ENCODE results near the gene CTSO. TPM values are rescaled to one million over a fixed set of nuclear protein-coding genes. Genes with fewer than 3 reads are reported as not detected.

The CTSO gene
- 4.6 and 4.8 TPM in 2 replicates for total RNA-seq

GRCh38 chr4:155953151-155954117, at the start of gene CTSO:
CTSO (minus strand) TSS chr4:155953866; CDS start chr4:155953847, 19 bp downstream.
- peak; percentile 74 to 81 for DNase-seq (ENCODE audit: low read depth in 2 of 2)

- DNase-seq (ENCODE audit: low read depth in 2 of 2) = no peak
Observed at GRCh38 chr4:156000491-156000890, 46.8 kb upstream of the CTSO start.

GRCh38 chr4:155999725-156000124, 46.1 kb upstream of the CTSO start:
- DNase-seq (ENCODE audit: low read depth in 2 of 2) = no peak

- no peak for DNase-seq (ENCODE audit: low read depth in 2 of 2)
Observed at GRCh38 chr4:155995069-155995468, 41.4 kb upstream of the CTSO start.

- DNase-seq (ENCODE audit: low read depth in 2 of 2) = no peak
Observed at GRCh38 chr4:155984106-155984797, 30.6 kb upstream of the CTSO start.

- no peak for DNase-seq (ENCODE audit: low read depth in 2 of 2)
Observed at GRCh38 chr4:155982736-155983385, 29.2 kb upstream of the CTSO start.

GRCh38 chr4:155978810-155979209, 25.1 kb upstream of the CTSO start:
- no peak for DNase-seq (ENCODE audit: low read depth in 2 of 2)

GRCh38 chr4:155975511-155975910, 21.8 kb upstream of the CTSO start:
- no peak for DNase-seq (ENCODE audit: low read depth in 2 of 2)

GRCh38 chr4:155974996-155975395, 21.3 kb upstream of the CTSO start:
- no peak for DNase-seq (ENCODE audit: low read depth in 2 of 2)

- DNase-seq (ENCODE audit: low read depth in 2 of 2) = peak in 1 of 2 donors; percentile 4
Observed at GRCh38 chr4:155974476-155974749, 20.7 kb upstream of the CTSO start.

- DNase-seq (ENCODE audit: low read depth in 2 of 2) = peak in 1 of 2 donors; percentile 8
Observed at GRCh38 chr4:155973639-155974475, 20.2 kb upstream of the CTSO start.

GRCh38 chr4:155972098-155972497, 18.4 kb upstream of the CTSO start:
- DNase-seq (ENCODE audit: low read depth in 2 of 2) = peak in 1 of 2 donors; percentile 26

- DNase-seq (ENCODE audit: low read depth in 2 of 2) = no peak
Observed at GRCh38 chr4:155966731-155967395, 13.2 kb upstream of the CTSO start.

- no peak for DNase-seq (ENCODE audit: low read depth in 2 of 2)
Observed at GRCh38 chr4:155966171-155966570, 12.5 kb upstream of the CTSO start.

- no peak for DNase-seq (ENCODE audit: low read depth in 2 of 2)
Observed at GRCh38 chr4:155964016-155964891, 10.6 kb upstream of the CTSO start.

- DNase-seq (ENCODE audit: low read depth in 2 of 2) = no peak
Observed at GRCh38 chr4:155962767-155963166, 9.1 kb upstream of the CTSO start.

- DNase-seq (ENCODE audit: low read depth in 2 of 2) = no peak
Observed at GRCh38 chr4:155961575-155961974, 7.9 kb upstream of the CTSO start.

- no peak for DNase-seq (ENCODE audit: low read depth in 2 of 2)
Observed at GRCh38 chr4:155960522-155960921, 6.9 kb upstream of the CTSO start.

- no peak for DNase-seq (ENCODE audit: low read depth in 2 of 2)
Observed at GRCh38 chr4:155959417-155959816, 5.8 kb upstream of the CTSO start.

- no peak for DNase-seq (ENCODE audit: low read depth in 2 of 2)
Observed at GRCh38 chr4:155956461-155956860, 2.8 kb upstream of the CTSO start.
